Measurements from ENCODE around the gene TAMALIN.

Gene TAMALIN

GRCh38 chr12:52014567-52015530, 8.1 kb downstream of the TAMALIN start:
- DNase-seq, result no peak

- DNase-seq, result no peak
Observed at GRCh38 chr12:52015532-52016041, 8.8 kb downstream of the TAMALIN start.

GRCh38 chr12:52018433-52019112, 11.8 kb downstream of the TAMALIN start:
- DNase-seq, result no peak

- no peak for DNase-seq
Observed at GRCh38 chr12:52019113-52019770, 12.5 kb downstream of the TAMALIN start.

- peak; percentile 54 for DNase-seq
Observed at GRCh38 chr12:52020539-52021336, 14.0 kb downstream of the TAMALIN start.

GRCh38 chr12:52022841-52023181, 16.1 kb downstream of the TAMALIN start:
- no peak for DNase-seq

- peak; percentile 72 for DNase-seq
Observed at GRCh38 chr12:52023182-52023975, 16.6 kb downstream of the TAMALIN start.

- DNase-seq, result no peak
Observed at GRCh38 chr12:52023976-52024688, 17.4 kb downstream of the TAMALIN start.

- DNase-seq, result peak; percentile 79
Observed at GRCh38 chr12:52024845-52025230, 18.1 kb downstream of the TAMALIN start.

GRCh38 chr12:52026263-52026662, 19.5 kb downstream of the TAMALIN start:
- DNase-seq, result no peak

- no peak for DNase-seq
Observed at GRCh38 chr12:52027085-52027843, 20.5 kb downstream of the TAMALIN start.

- no peak for DNase-seq
Observed at GRCh38 chr12:52029685-52030084, 22.9 kb downstream of the TAMALIN start.

- no peak for DNase-seq
Observed at GRCh38 chr12:52032446-52032803, 25.7 kb downstream of the TAMALIN start.

- peak; percentile 97 for DNase-seq
Observed at GRCh38 chr12:52032804-52033445, 26.2 kb downstream of the TAMALIN start.

GRCh38 chr12:52033446-52034140, 26.8 kb downstream of the TAMALIN start:
- no peak for DNase-seq

- no peak for DNase-seq
Observed at GRCh38 chr12:52035190-52035589, 28.4 kb downstream of the TAMALIN start.

- DNase-seq, result no peak
Observed at GRCh38 chr12:52035926-52036325, 29.2 kb downstream of the TAMALIN start.

- DNase-seq, result peak; percentile 80
Observed at GRCh38 chr12:52036587-52037171, 29.9 kb downstream of the TAMALIN start.
